GM19467 (cell line): Measurements from ENCODE around the gene RNASEH1.
A peak's percentile ranks its signal among the peaks of the same experiment; 100 is the strongest.

Experiments used
- ATAC-seq: cut with Tn5 transposase; IDR thresholded peaks from one replicate; pipeline ENCODE4 v1.9.1; 2021; ENCODE audit warnings: mild to moderate bottlenecking, moderate library complexity; ENCODE audit not compliant: unreplicated experiment

RNASEH1 gene

GRCh38 chr2:3563521-3563976 lies 5.4 kb upstream of the RNASEH1 start:
- peak; percentile 40 for ATAC-seq

- peak; percentile 20 for ATAC-seq
These were observed 411 bp downstream of the RNASEH1 start for GRCh38 chr2:3557639-3558204.

DNA sequence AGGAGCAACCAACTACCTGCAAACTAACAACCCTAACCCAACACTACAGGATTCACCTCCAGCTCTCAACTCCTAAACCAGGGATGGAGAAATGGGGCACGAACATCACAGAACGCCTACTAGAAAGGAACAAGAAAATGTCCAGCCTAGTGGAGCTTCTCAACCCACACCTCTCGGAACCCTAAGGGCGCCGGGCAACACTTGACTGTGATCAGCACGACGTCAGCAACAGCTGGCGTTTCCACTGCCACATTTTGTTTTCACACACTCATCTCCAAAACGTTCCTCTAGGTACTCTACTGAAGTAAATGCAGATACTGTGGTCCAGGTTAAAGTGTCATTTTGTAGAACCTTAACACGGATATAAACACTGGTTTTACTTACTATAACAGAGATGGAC lies 4.2 kb downstream of the RNASEH1 start:
- no peak for ATAC-seq

- no peak for ATAC-seq
These were observed 10.2 kb downstream of the RNASEH1 start for GRCh38 chr2:3547915-3548314.

- no peak for ATAC-seq
These were observed 12.2 kb downstream of the RNASEH1 start for GRCh38 chr2:3545788-3546478.

GRCh38 chr2:3543023-3543683 lies 15.0 kb downstream of the RNASEH1 start:
- no peak for ATAC-seq

GRCh38 chr2:3542107-3542506 lies 16.0 kb downstream of the RNASEH1 start:
- ATAC-seq = no peak

- ATAC-seq = no peak
These were observed 18.3 kb downstream of the RNASEH1 start for GRCh38 chr2:3539836-3540235.

DNA sequence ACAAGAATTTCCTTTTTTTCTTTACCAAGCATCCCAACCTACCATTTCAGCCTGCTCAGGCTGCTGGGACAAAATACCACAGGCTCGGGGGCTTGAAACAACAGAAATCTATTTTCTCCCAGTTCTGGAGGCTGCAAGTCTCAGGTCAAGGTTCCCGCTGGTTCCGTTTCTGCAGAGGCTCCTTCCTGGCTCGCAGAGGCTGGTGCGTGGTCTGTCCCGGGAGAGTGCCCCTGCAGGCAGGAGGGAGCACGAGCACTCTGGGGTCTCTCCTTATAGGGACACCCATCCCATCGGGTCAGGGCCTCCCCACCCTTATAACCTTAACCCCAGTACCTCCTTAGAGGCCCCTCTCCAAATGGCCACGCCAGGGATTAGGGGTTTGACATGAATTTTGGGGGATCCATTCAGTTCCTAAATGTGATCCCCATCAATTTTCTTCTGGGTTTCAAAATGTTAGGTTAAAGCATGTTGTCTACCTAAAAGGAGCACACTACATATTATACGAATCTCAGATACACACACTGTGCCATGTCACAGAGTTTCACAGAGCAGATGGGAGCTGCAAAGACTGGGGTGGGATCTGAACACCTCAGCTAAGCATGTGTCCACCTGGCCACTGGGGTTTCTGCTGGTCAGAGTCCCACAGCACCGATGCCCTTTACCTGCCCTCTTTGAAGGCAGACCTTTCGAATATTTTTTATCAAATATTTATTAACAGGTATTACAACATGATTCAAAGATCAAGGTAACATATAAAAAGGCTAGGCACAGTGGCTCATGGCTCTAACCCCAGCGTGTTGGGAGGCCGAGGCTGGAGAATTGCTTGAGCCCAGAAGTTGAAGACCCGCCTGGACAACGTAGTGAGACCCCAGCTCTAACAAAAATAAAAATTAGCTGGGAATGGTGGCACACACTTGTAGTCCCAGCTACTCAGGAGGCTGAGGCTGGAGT lies 21.2 kb downstream of the RNASEH1 start:
- ATAC-seq = peak; percentile 44

GRCh38 chr2:3535794-3536681 lies 22.1 kb downstream of the RNASEH1 start:
- no peak for ATAC-seq

GRCh38 chr2:3535467-3535793 lies 22.7 kb downstream of the RNASEH1 start:
- no peak for ATAC-seq

DNA sequence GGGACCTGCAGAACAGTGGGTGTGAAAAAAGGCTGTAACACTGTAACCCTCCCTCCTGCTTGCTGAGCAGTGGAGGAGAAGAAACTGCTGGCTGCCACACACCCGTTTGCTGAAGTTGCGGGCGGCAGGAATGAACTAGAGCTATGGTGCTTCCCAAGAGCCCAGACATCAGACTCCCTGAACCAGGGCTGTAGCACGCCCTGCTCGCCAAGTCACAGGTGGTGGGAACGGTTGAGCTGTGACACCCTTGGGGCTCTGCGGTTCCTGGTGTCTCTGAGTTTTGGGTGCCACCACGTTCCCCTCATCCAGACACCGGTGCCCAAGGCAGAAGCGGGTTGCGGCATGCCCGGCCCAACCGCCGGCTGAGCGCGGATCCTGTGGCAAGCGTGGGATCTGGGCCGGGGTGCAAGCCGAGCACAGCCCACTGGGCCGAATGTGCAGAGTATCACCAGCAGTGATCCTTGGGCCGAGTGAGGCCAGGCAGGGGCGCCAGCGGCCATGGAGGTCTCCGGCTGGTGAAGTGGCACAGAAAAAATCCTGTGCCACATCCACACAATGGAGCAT lies 23.8 kb downstream of the RNASEH1 start:
- no peak for ATAC-seq

DNA sequence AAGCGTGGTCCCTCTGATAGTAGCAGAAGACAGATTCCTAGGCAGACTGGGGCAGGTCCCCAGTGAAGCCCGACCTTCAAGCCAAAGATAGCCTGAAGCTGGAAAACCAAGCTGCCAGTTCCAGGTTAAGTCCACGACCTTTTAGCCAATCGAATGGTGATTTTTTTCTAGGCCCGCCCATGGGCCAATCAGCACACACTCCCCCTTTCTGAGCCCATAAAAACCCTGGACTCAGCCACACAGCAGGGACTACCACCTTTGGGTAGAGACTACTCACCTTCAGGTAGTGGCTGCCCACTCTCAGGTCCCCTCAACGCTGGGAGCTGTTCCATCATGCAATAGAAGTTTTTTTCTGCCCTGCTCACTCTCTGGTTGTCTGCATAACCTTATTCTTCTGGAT lies 24.3 kb downstream of the RNASEH1 start:
- ATAC-seq = no peak

- ATAC-seq = no peak
These were observed 25.2 kb downstream of the RNASEH1 start for GRCh38 chr2:3532941-3533340.

GRCh38 chr2:3529316-3530025 lies 28.7 kb downstream of the RNASEH1 start:
- no peak for ATAC-seq

DNA sequence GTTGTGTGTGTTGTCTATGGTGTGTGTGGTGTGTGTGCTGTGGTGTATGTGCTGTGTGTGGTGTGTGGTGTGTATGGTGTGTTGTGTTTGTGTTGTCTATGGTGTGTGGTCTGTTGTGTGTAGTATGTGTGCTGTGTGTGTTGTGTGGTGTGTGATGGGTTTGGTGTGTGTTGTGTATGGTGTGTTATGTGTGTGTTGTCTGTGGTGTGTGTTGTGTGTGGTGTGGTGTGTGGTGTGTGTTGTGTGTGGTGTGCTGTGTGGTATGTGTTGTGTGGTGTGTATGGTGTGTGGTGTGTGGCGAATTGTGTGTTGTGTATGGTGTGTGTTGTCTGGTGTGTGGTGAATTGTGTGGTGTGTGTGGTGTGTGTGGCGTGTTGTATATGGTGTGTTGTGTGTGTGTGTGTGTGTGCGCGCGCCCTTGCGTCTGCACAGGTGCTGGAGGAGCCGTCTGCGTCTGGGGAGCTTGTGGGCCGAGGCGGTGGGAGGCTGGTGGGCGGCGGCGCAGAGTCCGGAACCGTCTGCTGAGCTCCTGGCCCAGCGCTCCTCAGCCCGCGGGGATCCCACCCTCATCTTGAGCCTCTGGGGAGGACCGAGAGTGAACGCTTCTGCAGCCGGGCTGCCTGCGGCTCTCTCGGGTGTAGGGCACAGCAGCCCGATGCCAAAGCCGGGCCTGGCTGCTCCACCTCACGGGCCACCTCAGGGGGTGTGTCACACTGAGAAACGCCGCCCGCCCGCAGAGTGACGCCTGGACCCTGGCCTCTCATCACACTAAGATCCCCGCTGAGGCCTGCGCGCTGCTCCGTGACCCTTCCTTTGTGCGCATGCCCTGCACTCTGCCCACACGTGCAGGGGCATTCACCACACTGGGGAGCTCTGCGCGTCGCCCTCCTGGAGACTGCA lies 30.0 kb downstream of the RNASEH1 start:
- ATAC-seq = no peak

GRCh38 chr2:3526871-3527270 lies 31.3 kb downstream of the RNASEH1 start:
- ATAC-seq = no peak

GRCh38 chr2:3523551-3524041 lies 34.5 kb downstream of the RNASEH1 start:
- no peak for ATAC-seq
